GM10266 (cell line): Measurements from ENCODE around the gene THSD7B.

Experiments
- DNase-seq: peaks from one replicate; pipeline ENCODE4 v3.0.0; 2012; ENCODE audit errors: extremely low spot score
- CTCF ChIP-seq: IDR thresholded peaks from 2 replicates; pipeline ENCODE4 v1.5.1; 2012; ENCODE audit warnings: mild to moderate bottlenecking, low read depth; ENCODE audit not compliant: control insufficient read depth, insufficient read depth; ENCODE audit errors: missing control alignments

Gene THSD7B

GRCh38 chr2:137206069-137206468, 440.7 kb downstream of the THSD7B start:
- no peak for DNase-seq
- TF ChIP-seq CTCF, result no peak

GRCh38 chr2:137207030-137207429, 441.7 kb downstream of the THSD7B start:
- no peak for TF ChIP-seq CTCF
- no peak for DNase-seq

- no peak for DNase-seq
- no peak for TF ChIP-seq CTCF
Measured at GRCh38 chr2:137208431-137208891, 443.1 kb downstream of the THSD7B start.

GRCh38 chr2:137210039-137210438, 444.7 kb downstream of the THSD7B start:
- no peak for DNase-seq
- TF ChIP-seq CTCF, result no peak

GRCh38 chr2:137211761-137212160, 446.4 kb downstream of the THSD7B start:
- TF ChIP-seq CTCF, result no peak
- DNase-seq, result no peak

- DNase-seq, result no peak
- no peak for TF ChIP-seq CTCF
Measured at GRCh38 chr2:137220438-137220993, 455.2 kb downstream of the THSD7B start.

- no peak for TF ChIP-seq CTCF
Measured at GRCh38 chr2:137221797-137222492, 456.6 kb downstream of the THSD7B start.

More at GRCh38 chr2:137221797-137222492, 456.6 kb downstream of the THSD7B start:
- no peak for DNase-seq
